Pericardium fibroblast (primary cell): ENCODE measurements around the gene KIAA0825. TPM values are rescaled to one million over a fixed set of nuclear protein-coding genes. Genes with fewer than 3 reads are reported as not detected.

Experiments
- total RNA-seq: library from RNA; depleted of rRNA; stranded (reverse); fragments of >200 nt; gene quantifications from 2 replicates; pipeline ENCODE4 v1.2.3, GENCODE V29; 2015

The KIAA0825 gene, protein sequence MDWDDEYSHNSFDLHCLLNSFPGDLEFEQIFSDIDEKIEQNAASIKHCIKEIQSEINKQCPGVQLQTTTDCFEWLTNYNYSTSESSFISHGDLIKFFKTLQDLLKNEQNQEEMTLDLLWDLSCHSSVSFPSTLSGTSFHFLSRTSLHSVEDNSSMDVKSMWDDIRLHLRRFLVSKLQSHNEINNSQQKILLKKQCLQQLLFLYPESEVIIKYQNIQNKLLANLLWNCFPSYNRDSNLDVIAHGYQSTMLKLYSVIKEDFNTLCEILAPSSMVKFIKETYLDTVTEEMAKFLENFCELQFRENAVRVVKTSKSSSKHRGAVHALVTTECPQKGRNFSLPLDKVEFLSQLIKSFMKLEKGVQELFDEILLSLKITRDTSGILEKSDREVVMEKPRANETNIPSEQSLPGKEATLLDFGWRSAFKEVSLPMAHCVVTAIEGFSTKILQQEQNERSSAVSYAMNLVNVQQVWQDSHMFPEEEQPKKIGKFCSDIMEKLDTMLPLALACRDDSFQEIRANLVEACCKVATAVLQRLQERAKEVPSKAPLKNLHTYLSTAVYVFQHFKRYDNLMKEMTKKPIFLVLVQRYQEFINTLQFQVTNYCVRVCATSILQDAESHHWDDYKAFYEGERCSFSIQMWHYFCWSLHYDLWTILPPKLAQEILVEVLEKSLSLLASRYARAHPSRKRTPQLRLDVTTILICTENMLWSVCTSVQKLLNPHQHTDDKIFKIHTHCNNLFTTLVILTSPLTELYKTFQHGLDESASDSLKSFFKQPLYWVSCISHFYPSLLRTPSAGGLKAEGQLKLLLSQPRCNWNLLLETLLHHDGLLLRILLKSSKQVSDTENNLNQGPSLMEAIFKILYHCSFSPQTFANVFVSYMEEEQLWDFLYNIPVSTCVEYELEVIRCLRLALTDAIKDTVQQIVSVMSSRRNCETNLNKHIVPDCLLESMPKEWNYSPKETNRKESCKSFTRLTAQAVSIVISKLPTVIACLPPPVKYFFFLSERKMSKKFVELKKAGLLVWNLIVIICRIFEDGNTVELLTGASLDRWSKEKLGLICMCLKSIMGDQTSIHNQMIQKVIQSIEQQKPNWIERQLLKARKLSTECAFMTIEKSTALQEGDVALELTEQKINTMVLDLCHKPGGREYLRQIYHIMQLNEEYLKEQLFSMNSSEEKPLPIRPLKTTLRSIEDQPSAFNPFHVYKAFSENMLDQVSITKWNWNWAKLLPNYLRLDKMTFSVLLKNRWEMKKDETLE (N-terminal part only)
- total RNA-seq, result 1.3 and 3.6 TPM in 2 replicates

DNA sequence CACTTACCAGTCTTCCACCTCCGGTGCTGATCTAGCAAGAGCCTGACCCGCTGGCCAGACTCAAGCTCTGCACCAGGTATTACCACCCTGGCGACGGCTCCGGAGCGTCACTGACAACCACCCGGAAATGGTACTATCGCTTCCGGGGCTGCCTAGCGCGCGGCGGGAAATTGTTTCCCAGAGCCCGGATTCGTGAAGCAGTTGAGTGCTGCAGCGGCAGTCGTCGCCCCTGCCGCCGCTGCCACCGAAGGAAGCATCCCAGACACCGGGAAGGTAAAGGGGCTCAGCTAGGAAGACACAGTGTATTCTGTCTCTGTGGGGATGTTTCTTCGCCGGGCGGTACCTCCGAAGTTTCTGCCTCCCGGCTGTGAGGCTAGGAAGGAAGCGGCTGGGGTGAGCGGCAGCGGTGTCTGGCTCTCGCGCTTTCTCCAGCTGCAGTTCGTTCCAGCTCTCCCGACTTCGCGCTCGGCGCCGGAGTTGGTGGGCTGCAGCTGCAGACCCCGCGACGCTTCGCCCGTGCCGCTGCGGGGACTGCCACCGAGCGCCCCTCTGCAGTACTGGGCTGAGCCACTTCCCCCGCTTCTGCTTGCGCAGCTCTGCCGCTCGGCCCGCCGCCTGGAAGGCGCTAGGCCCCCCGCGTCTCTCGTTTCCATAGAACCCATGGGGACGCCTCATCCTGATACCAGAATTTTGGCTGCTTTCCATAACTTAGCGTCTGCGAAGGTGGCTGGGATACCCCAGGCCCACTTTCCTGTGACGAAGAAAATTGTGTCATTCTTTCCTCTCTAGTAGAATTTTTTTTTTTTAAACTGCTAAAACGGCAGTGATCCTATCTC lies at the start of gene KIAA0825, which contains the start of gene SLF1:
KIAA0825 (minus strand) TSS at position 112 of the 836 bp plus-strand sequence. CDS start 81,478 bp downstream, outside the sequence.
SLF1 (plus strand) TSS at position 177 of the 836 bp plus-strand sequence. CDS start 10,142 bp downstream, outside the sequence.

Other genes with a start within 250 kb of the KIAA0825 start
- 1.5 and 2.4 TPM in 2 replicates for gene SLF1, start 65 bp upstream of the KIAA0825 start, total RNA-seq